Brain microvascular endothelial cell (primary cell): ENCODE data around the gene CLSTN2.

Source experiments
- DNase-seq: peaks from one replicate; pipeline ENCODE4 v3.0.0-alpha.2; 2020
- H3K27ac ChIP-seq: fragments of 250-450 bp; sonication (Bioruptor Pico); 2 replicates; pipeline ENCODE4 v1.5.1; 2020; ENCODE audit warnings: mild to moderate bottlenecking, moderate library complexity
- H3K27me3 ChIP-seq: fragments of 250-450 bp; sonication (Bioruptor Pico); replicated peaks from 2 replicates; pipeline ENCODE4 v1.5.1; 2020; ENCODE audit warnings: mild to moderate bottlenecking
- H3K36me3 ChIP-seq: fragments of 250-450 bp; sonication (Bioruptor Pico); replicated peaks from 2 replicates; pipeline ENCODE4 v1.5.1; 2020; ENCODE audit warnings: mild to moderate bottlenecking
- H3K4me3 ChIP-seq: 2 replicates; pipeline ENCODE4 v1.5.1; 2011; ENCODE audit warnings: low read depth, mild to moderate bottlenecking, control low read depth, low read length, moderate library complexity
- CTCF ChIP-seq: IDR thresholded peaks from 2 replicates; pipeline ENCODE4 v1.5.1; 2011; ENCODE audit warnings: low read depth, mild to moderate bottlenecking, moderate library complexity, low read length, control low read depth, inconsistent platforms; ENCODE audit errors: missing control alignments
- in situ Hi-C: cut with HindIII; loops from 2 replicates; pipeline ENCODE4 v1.10.0; 2017; ENCODE audit warnings: low sequenced_read_pairs, low pct_ligation_motif_present

The CLSTN2 gene

GRCh38 chr3:140103986-140104645 is 169.1 kb downstream of the CLSTN2 start:
- in situ Hi-C loops = no loop called here
- TF ChIP-seq CTCF = no peak
- no peak overlapping the region for H3K4me3 ChIP-seq
- DNase-seq = no peak
- H3K27me3 ChIP-seq = no peaks in the 10 kb centered on the region
- H3K27ac ChIP-seq = no peak overlapping the region
- no peaks in the 10 kb centered on the region for H3K36me3 ChIP-seq

- no peak for TF ChIP-seq CTCF
- Histone ChIP-seq H3K27ac (no peak overlapping the region), H3K27me3 (no peaks in the 10 kb centered on the region), H3K4me3 (no peak overlapping the region), H3K36me3 (no peaks in the 10 kb centered on the region)
- in situ Hi-C loops = no loop called here
- DNase-seq = no peak
Measured at GRCh38 chr3:140113996-140114788, 179.2 kb downstream of the CLSTN2 start.

GRCh38 chr3:140114789-140115080 is 179.8 kb downstream of the CLSTN2 start:
- H3K4me3 ChIP-seq = no peak overlapping the region
- H3K36me3 ChIP-seq = no peaks in the 10 kb centered on the region
- no peak overlapping the region for H3K27ac ChIP-seq
- DNase-seq = no peak
- in situ Hi-C loops = no loop called here
- no peaks in the 10 kb centered on the region for H3K27me3 ChIP-seq
- no peak for TF ChIP-seq CTCF

GRCh38 chr3:140117096-140117526 is 182.1 kb downstream of the CLSTN2 start:
- H3K36me3 ChIP-seq = no peaks in the 10 kb centered on the region
- in situ Hi-C loops = no loop called here
- no peaks in the 10 kb centered on the region for H3K27me3 ChIP-seq
- H3K4me3 ChIP-seq = no peak overlapping the region
- no peak for DNase-seq
- H3K27ac ChIP-seq = no peak overlapping the region
- TF ChIP-seq CTCF = no peak

- Histone ChIP-seq H3K4me3 (no peak overlapping the region), H3K27ac (no peak overlapping the region), H3K27me3 (no peaks in the 10 kb centered on the region), H3K36me3 (no peaks in the 10 kb centered on the region)
- no peak for TF ChIP-seq CTCF
- in situ Hi-C loops = no loop called here
- DNase-seq = no peak
Measured at GRCh38 chr3:140122183-140122582, 187.2 kb downstream of the CLSTN2 start.
